Effector memory CD8-positive, alpha-beta T cell (primary cell): ENCODE measurements around the gene GPX2.

ENCODE experiments used
- ATAC-seq: fragments of 150-1000 bp; cut with Tn5 transposase; replicated peaks from 2 replicates; pipeline ENCODE4 v1.10.0; 2021; ENCODE audit warnings: mild to moderate bottlenecking, moderate library complexity
- DNase-seq, 3 experiments: peaks; one replicate each; pipeline ENCODE4 v3.0.0; 2021
- H3K27ac Mint-ChIP-seq, 2 donors: one replicate each; pipeline ENCODE4 v1.8.0; 2022; ENCODE audit warnings: mild to moderate bottlenecking in 2 of 2, mixed read lengths in 2 of 2, moderate library complexity in 2 of 2
- H3K27me3 Mint-ChIP-seq, 2 donors: one replicate each; pipeline ENCODE4 v1.8.0; 2022; ENCODE audit warnings: mixed read lengths in 2 of 2
- H3K36me3 Mint-ChIP-seq: one replicate; pipeline ENCODE4 v1.8.0; 2022; ENCODE audit warnings: mild to moderate bottlenecking, moderate library complexity, mixed read lengths; ENCODE audit not compliant: insufficient read depth
- H3K4me1 Mint-ChIP-seq, 2 donors: one replicate each; pipeline ENCODE4 v1.8.0; 2022; ENCODE audit warnings: low read depth in 2 of 2, mixed read lengths in 2 of 2
- H3K4me3 Mint-ChIP-seq, 2 donors: one replicate each; pipeline ENCODE4 v1.8.0; 2022; ENCODE audit warnings: mild to moderate bottlenecking in 2 of 2, mixed read lengths in 2 of 2, moderate library complexity in 2 of 2
- H3K9me3 Mint-ChIP-seq, 2 donors: one replicate each; pipeline ENCODE4 v1.8.0; 2022; ENCODE audit warnings: mixed read lengths in 2 of 2

GPX2 gene

DNA sequence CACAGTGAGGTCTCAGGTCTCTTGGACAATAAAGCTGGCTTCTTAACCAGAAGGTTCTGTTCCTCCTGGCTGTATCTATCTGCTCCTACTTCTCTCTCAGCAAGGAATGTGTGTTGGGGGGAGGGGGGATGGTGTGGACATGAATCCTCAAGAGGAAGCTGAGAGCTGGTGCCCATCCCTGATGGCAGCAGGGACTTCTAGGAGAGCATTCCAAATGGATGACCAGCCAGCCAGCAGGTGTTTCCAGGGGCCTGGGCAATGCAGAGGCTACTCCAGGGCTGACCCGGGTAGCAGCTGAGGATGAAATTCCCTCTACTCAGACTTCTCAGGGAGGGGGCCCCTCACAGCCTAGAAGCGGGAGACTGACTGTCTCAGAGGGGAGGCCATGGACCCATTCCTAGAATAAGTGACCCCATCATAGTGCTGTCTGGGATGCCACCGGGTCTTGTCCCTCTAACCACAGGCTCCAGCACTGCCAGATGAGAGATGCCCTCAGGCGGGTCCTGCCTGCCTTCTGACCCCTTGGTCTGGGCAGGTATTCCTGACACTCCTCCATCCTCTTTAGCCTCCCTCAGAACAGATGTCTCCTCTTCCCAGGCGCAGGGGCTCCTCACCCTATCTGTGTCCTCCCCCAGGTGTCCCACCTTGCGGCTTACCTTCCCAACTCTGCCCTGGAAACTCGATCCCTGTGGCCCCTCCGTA is 28.4 kb upstream of the GPX2 start:
- peaks cover 2% of the 10 kb centered on the region for H3K36me3 Mint-ChIP-seq
- H3K9me3 Mint-ChIP-seq: no peaks in the 10 kb centered on the region
- no peaks in the 10 kb centered on the region for H3K27me3 Mint-ChIP-seq
- H3K4me3 Mint-ChIP-seq: peak overlapping the region; percentile 71 to 75
- DNase-seq (no peak), ATAC-seq (no peak)
- peaks cover 0 to 15% of the 10 kb centered on the region in 2 donors for H3K4me1 Mint-ChIP-seq
- H3K27ac Mint-ChIP-seq: peak overlapping the region; percentile 16 to 75

DNA sequence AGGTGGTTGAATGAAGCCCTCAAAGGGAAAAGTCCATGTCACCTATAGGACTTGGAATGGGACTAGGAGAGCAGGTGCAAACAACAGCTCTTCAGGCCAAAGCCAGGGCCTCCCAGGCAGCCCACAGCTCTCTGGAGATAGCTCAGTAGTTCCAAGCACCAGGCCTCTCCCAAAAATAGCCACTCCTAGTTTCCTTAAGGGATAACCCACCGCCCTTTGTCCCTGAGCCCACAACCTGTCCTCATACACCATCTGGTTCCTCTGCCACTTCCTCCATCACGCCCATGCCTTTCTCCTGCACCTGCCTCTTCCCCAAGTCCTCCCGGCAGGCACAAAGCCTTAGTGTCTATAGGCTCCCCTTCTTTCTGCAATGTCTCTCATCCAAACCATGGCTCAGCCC is 27.5 kb upstream of the GPX2 start:
- Mint-ChIP-seq H3K27ac (no peak overlapping the region), H3K27me3 (no peaks in the 10 kb centered on the region), H3K9me3 (no peaks in the 10 kb centered on the region), H3K36me3 (peaks cover 2% of the 10 kb centered on the region), H3K4me1 (peaks cover 0 to 15% of the 10 kb centered on the region in 2 donors), H3K4me3 (no peak overlapping the region)
- ATAC-seq: no peak
- no peak for DNase-seq

- DNase-seq: no peak
- no peaks in the 10 kb centered on the region for H3K27me3 Mint-ChIP-seq
- H3K4me1 Mint-ChIP-seq: peaks cover 0 to 15% of the 10 kb centered on the region in 2 donors
- no peak overlapping the region for H3K4me3 Mint-ChIP-seq
- H3K36me3 Mint-ChIP-seq: peaks cover 1% of the 10 kb centered on the region
- H3K27ac Mint-ChIP-seq: no peak overlapping the region
- ATAC-seq: no peak
- H3K9me3 Mint-ChIP-seq: no peaks in the 10 kb centered on the region
Measured at GRCh38 chr14:64968651-64969050, 26.1 kb upstream of the GPX2 start.

DNA sequence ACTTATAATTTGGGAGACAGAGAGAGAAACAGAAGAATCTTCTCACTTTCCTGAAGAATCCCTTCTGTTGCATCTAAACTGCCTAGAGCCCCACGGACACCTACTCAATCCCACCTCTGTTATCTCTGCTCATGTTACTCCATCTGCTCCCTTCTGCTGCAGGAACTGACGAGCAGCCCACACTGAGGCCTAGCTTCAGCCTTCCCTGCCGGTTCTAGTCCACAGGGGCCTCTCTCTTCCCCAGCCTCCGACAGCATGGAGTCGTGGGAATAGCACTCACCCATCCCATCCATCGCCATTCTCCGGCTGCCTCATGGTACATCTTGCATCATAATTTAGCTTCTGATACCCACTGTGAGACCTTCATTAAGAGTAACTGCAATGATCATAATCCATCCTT is 25.6 kb upstream of the GPX2 start:
- peaks cover 0 to 15% of the 10 kb centered on the region in 2 donors for H3K4me1 Mint-ChIP-seq
- DNase-seq (no peak), ATAC-seq (no peak)
- H3K27me3 Mint-ChIP-seq: no peaks in the 10 kb centered on the region
- no peaks in the 10 kb centered on the region for H3K36me3 Mint-ChIP-seq
- no peak overlapping the region for H3K4me3 Mint-ChIP-seq
- H3K27ac Mint-ChIP-seq: no peak overlapping the region
- H3K9me3 Mint-ChIP-seq: no peaks in the 10 kb centered on the region

DNA sequence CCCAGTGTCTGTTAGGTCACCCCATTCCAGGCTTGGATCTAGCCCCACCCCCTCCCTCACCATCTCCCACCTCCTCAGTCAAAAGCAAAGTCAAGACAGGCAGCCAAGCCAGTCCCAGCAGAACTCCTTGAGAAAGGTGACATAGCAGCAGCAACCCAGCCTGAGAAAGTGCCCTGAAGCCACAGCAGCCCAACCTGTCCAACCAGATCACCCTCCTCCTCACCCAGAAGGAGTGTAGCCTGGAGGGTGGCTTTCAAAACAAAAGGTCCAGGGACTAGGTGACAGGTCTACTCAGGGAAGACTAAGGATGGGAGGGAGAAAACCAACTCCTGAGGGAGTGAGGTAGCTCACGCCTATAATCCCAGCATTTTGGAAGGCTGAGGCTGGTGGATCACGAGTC is 24.4 kb upstream of the GPX2 start:
- ATAC-seq: no peak
- H3K4me3 Mint-ChIP-seq: no peak overlapping the region
- H3K4me1 Mint-ChIP-seq: peaks cover 0 to 11% of the 10 kb centered on the region in 2 donors
- H3K27me3 Mint-ChIP-seq: no peaks in the 10 kb centered on the region
- no peak overlapping the region for H3K27ac Mint-ChIP-seq
- no peaks in the 10 kb centered on the region for H3K36me3 Mint-ChIP-seq
- no peak for DNase-seq
- no peaks in the 10 kb centered on the region for H3K9me3 Mint-ChIP-seq

GRCh38 chr14:64965356-64966000 is 22.9 kb upstream of the GPX2 start:
- no peak overlapping the region for H3K4me3 Mint-ChIP-seq
- H3K27ac Mint-ChIP-seq: no peak overlapping the region
- H3K36me3 Mint-ChIP-seq: no peaks in the 10 kb centered on the region
- DNase-seq (no peak), ATAC-seq (no peak)
- H3K27me3 Mint-ChIP-seq: no peaks in the 10 kb centered on the region
- no peaks in the 10 kb centered on the region for H3K9me3 Mint-ChIP-seq
- H3K4me1 Mint-ChIP-seq: peaks cover 0 to 8% of the 10 kb centered on the region in 2 donors

DNA sequence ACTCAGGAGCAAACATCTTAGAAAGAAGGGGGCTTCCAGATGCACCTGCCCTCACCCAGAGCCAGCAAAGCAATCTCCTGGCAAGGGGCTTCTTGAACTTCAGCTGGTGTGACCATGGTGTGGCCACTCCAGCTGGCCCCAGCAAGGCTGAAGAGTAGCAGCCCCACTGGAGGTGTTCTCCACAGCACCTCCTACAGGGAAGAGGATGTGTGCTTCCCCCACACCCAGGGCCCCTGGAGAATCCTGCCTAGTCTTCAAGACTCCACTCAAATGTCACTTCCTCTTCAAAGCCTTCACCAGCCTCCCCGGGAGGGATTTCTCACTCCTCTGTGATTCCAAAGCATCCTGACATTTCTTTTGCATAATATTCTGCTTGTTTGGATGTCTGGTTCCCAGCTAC is 21.1 kb upstream of the GPX2 start:
- Mint-ChIP-seq H3K9me3 (no peaks in the 10 kb centered on the region), H3K27ac (peak overlapping the region; percentile 42 to 49), H3K36me3 (no peaks in the 10 kb centered on the region), H3K27me3 (no peaks in the 10 kb centered on the region), H3K4me1 (peaks cover 4 to 10% of the 10 kb centered on the region in 2 donors), H3K4me3 (no peak overlapping the region)
- DNase-seq (no peak), ATAC-seq (no peak)

DNA sequence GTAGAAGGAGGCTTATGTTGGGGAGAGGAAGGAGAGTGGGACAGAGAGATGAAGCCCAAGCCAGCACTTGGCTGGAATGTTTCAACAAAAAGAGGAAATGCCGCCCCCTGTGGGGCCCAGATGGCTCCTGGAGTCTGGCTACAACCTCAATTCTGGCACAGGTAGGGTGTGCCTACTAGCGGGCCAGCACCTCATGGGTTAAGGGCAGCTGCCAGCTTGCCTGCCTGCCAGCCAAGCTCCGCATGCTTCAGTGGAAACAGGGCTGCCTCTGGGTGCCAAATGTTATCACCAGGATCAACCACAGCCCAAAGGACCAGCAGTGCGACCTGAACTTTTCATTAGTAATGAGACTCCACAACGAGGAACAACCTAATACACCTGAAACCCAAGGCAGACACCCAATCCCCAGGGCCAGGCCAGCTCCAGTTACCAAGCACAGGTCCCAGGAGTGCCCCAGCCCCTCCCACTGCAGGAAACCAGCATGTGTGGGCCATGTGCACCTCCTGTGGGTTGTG is 18.3 kb upstream of the GPX2 start:
- DNase-seq: no peak
- Mint-ChIP-seq H3K4me3 (no peak overlapping the region), H3K27me3 (no peaks in the 10 kb centered on the region), H3K36me3 (peaks cover 3% of the 10 kb centered on the region), H3K9me3 (no peaks in the 10 kb centered on the region), H3K4me1 (peaks cover 4 to 6% of the 10 kb centered on the region in 2 donors), H3K27ac (peak overlapping the region; percentile 16 to 79)
- ATAC-seq: peak; percentile 43

DNA sequence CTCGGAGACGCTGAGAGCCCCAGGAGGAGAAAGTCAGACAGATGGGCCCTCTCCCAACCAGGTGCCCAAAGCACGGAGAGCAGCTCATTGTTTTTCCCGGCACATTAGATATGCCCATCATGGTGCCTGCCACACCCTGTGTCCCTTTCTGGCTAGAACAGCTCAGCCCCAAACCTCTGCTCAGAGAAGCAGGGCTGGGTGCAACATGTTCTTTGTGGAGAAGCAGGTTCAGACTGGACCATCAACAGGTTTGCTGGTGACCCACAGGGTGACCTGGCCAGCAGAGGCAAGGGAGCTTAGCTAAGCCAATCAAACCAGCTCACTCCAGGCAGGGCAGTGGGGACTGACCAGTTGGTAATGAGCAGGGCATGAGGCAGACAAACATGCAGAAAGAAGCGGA is 16.2 kb upstream of the GPX2 start:
- H3K27me3 Mint-ChIP-seq: no peaks in the 10 kb centered on the region

DNA sequence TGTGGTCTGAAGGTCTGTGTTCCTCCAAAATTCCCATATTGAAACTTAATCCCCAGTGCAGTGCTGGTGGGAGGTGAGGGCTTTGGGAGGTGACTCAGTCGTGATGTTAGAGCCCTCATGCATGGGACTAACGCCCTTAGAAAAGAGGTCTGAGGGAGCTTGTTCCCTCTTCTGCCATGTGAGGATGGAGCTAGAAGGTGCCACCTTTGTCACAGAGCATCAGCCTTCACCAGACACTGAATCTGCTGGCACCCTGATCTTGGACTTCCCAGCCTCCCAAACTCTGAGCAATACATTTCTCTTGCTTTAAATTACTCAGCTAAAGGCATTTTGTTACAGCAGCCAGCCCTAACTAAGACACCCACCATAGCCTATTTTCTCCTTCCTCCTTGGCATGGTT is 15.7 kb upstream of the GPX2 start:
- Mint-ChIP-seq H3K36me3 (peaks cover 3% of the 10 kb centered on the region), H3K27me3 (no peaks in the 10 kb centered on the region), H3K27ac (no peak overlapping the region), H3K4me3 (no peak overlapping the region), H3K9me3 (no peaks in the 10 kb centered on the region), H3K4me1 (peaks cover 6 to 8% of the 10 kb centered on the region in 2 donors)
- ATAC-seq (no peak), DNase-seq (no peak)

More for the DNA sequence above, 16.2 kb upstream of the GPX2 start:
- H3K36me3 Mint-ChIP-seq: peaks cover 3% of the 10 kb centered on the region
- ATAC-seq: no peak
- no peaks in the 10 kb centered on the region for H3K9me3 Mint-ChIP-seq
- peaks cover 6 to 7% of the 10 kb centered on the region in 2 donors for H3K4me1 Mint-ChIP-seq
- no peak overlapping the region for H3K4me3 Mint-ChIP-seq
- no peak for DNase-seq
- H3K27ac Mint-ChIP-seq: no peak overlapping the region

DNA sequence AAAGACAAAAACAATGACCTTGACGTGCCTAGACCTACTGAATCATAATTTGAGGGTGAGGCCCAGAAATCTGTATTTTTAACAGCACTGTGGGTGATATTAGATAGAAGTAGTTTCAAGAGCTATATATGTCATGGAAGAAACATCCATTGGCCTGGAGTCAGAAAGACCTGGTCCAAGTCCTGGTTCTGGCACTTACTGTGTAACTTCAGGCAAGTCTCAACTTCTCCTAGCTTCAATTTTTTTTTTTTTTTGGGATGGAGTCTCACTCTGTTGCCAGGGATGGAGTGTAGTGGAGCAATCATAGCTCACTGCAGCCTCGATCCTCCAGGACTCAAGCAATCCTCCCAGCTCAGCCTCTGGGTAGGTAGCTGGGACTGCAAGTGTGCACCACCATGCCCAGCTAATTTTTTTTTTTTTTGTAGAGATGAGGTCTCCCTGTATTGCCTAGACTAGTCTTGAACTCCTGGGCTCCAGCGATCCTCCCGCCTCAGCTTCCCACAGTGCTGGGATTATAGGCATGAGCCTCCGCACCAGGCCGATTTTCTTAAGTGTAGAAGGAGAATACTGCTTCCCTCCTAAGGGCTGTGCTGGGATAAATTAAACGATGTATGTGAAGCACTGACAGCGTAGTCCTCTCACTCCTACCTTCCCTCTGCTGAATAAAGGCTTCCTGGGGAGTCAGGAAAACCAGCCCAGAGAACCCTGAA is 14.3 kb upstream of the GPX2 start:
- Mint-ChIP-seq H3K27me3 (no peaks in the 10 kb centered on the region), H3K9me3 (no peaks in the 10 kb centered on the region), H3K27ac (no peak overlapping the region), H3K4me3 (no peak overlapping the region), H3K4me1 (peaks cover 8 to 10% of the 10 kb centered on the region in 2 donors), H3K36me3 (peaks cover 3% of the 10 kb centered on the region)
- DNase-seq (no peak), ATAC-seq (no peak)

DNA sequence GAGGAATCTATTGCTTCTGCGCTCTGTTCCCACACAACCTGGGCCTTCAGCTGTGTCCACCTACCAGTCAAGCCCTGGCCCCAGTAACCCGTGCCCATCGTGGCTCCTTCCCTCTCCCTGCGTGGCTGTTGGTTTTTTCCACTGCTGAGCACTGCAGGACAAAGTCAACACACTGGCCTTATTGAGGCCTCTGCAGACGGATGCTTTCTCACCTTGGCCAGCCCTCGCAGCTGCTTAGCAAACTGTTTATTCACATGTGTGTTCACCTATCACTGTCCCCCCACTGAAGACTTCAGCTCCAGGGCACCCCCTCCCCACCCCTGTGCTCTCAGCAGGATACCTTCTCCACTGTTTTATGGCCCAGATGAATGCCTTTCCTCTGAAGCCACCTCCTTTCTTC is 12.8 kb upstream of the GPX2 start:
- Mint-ChIP-seq H3K4me3 (no peak overlapping the region), H3K9me3 (no peaks in the 10 kb centered on the region), H3K4me1 (peaks cover 8% of the 10 kb centered on the region in 2 donors), H3K27me3 (no peaks in the 10 kb centered on the region), H3K36me3 (peaks cover 3% of the 10 kb centered on the region), H3K27ac (no peak overlapping the region)
- DNase-seq (no peak), ATAC-seq (no peak)

GRCh38 chr14:64954491-64955240 is 12.1 kb upstream of the GPX2 start:
- H3K27me3 Mint-ChIP-seq: no peaks in the 10 kb centered on the region
- H3K4me3 Mint-ChIP-seq: no peak overlapping the region
- H3K9me3 Mint-ChIP-seq: no peaks in the 10 kb centered on the region
- ATAC-seq (no peak), DNase-seq (no peak)
- peaks cover 3% of the 10 kb centered on the region for H3K36me3 Mint-ChIP-seq
- H3K4me1 Mint-ChIP-seq: peaks cover 4% of the 10 kb centered on the region in 2 donors
- no peak overlapping the region for H3K27ac Mint-ChIP-seq
